Liver (tissue), 3 donors: ENCODE data around the gene YBX3.

Experiments used
- CTCF ChIP-seq: fragments of 150-350 bp; IDR thresholded peaks from 2 replicates; pipeline ENCODE4 v1.5.1; 2017; ENCODE audit warnings: improper control_type of control experiment, low read depth, low read length; ENCODE audit not compliant: missing input control
- EGR1 ChIP-seq, 2 donors: IDR thresholded peaks; 2 replicates each; pipeline ENCODE4 v1.6.1; 2016 to 2018; ENCODE audit warnings: antibody characterized with exemption in 2 of 2, low read depth in 2 of 2
- FOXA1 ChIP-seq: IDR thresholded peaks from 2 replicates; pipeline ENCODE4 v1.6.1; 2016; ENCODE audit warnings: antibody characterized with exemption
- GABPA ChIP-seq, 2 donors: IDR thresholded peaks in 1 of 2; conservative IDR thresholded peaks in 1 of 2; 2 replicates each; pipeline ENCODE4 v1.6.1; 2016; ENCODE audit warnings: antibody characterized with exemption in 2 of 2, mild to moderate bottlenecking in 1 of 2, moderate library complexity in 1 of 2
- HNF4A ChIP-seq, 2 donors: conservative IDR thresholded peaks; 2 replicates each; pipeline ENCODE4 v1.6.1; 2016; ENCODE audit warnings: antibody characterized with exemption in 2 of 2, mild to moderate bottlenecking in 2 of 2
- JUND ChIP-seq, 2 donors: IDR thresholded peaks; 2 replicates each; pipeline ENCODE4 v1.6.1; 2016; ENCODE audit warnings: antibody characterized with exemption in 2 of 2
- MAX ChIP-seq: IDR thresholded peaks from 2 replicates; pipeline ENCODE4 v1.6.1; 2016; ENCODE audit warnings: antibody characterized with exemption
- RAD21 ChIP-seq, 2 donors: IDR thresholded peaks; 2 replicates each; pipeline ENCODE4 v1.6.1; 2016; ENCODE audit warnings: antibody characterized with exemption in 2 of 2, mild to moderate bottlenecking in 2 of 2
- REST ChIP-seq: IDR thresholded peaks from 2 replicates; pipeline ENCODE4 v1.6.1; 2016; ENCODE audit warnings: antibody characterized with exemption, mild to moderate bottlenecking
- RXRA ChIP-seq, 2 donors: IDR thresholded peaks; 2 replicates each; pipeline ENCODE4 v1.6.1; 2017 to 2018; ENCODE audit warnings: antibody characterized with exemption in 2 of 2, mild to moderate bottlenecking in 1 of 2
- SP1 ChIP-seq: IDR thresholded peaks from 2 replicates; pipeline ENCODE4 v1.6.1; 2018; ENCODE audit warnings: antibody characterized with exemption, mild to moderate bottlenecking
- TAF1 ChIP-seq: conservative IDR thresholded peaks from 2 replicates; pipeline ENCODE4 v1.6.1; 2016; ENCODE audit warnings: antibody characterized with exemption, mild to moderate bottlenecking
- YY1 ChIP-seq: IDR thresholded peaks from 2 replicates; pipeline ENCODE4 v1.6.1; 2016; ENCODE audit warnings: antibody characterized with exemption, mild to moderate bottlenecking
- donor health status: healthy.
- donor health status: healthy.

- TF ChIP-seq MAX: peak; percentile 79
- no peak for TF ChIP-seq CTCF
- TF ChIP-seq GABPA (IDR thresholded peaks at IDR 0.05 in 1 of 2, conservative IDR thresholded peaks at IDR 0.05 in 1 of 2): no peak
- TF ChIP-seq TAF1: no peak
- TF ChIP-seq REST: no peak
- TF ChIP-seq RXRA (IDR thresholded peaks at IDR 0.05): no peak
- TF ChIP-seq RAD21 (IDR thresholded peaks at IDR 0.05): no peak
- TF ChIP-seq HNF4A (conservative IDR thresholded peaks at IDR 0.05): no peak
- peak; percentile 14 for TF ChIP-seq SP1
- TF ChIP-seq JUND (IDR thresholded peaks at IDR 0.05): peak in 1 of 2 donors; percentile 11
- TF ChIP-seq YY1: peak; percentile 58
- TF ChIP-seq FOXA1: no peak
- TF ChIP-seq EGR1 (IDR thresholded peaks at IDR 0.05; ENCODE audit: low read depth in 2 of 2): no peak
Observed at GRCh38 chr12:10721651-10722501, 1.2 kb downstream of the YBX3 start.
